WTC11 (cell line): ENCODE data around the gene SOCS2.

Experiments used
- ATF3 ChIP-seq: sonication (generic); formaldehyde crosslinking; conservative IDR thresholded peaks from 2 replicates; pipeline ENCODE4 v1.8.1; 2022; ENCODE audit warnings: mild to moderate bottlenecking, missing genetic modification reagents
- CTCF ChIP-seq: fragments of 200-600 bp; IDR thresholded peaks from 2 replicates; pipeline ENCODE4 v1.8.0; 2022; ENCODE audit warnings: antibody characterized with exemption
- E2F1 ChIP-seq: sonication (generic); formaldehyde crosslinking; IDR thresholded peaks from 2 replicates; pipeline ENCODE4 v1.8.0; 2022; ENCODE audit warnings: mild to moderate bottlenecking, missing genetic modification reagents
- IRF2 ChIP-seq: sonication (generic); formaldehyde crosslinking; IDR thresholded peaks from 2 replicates; pipeline ENCODE4 v1.8.0; 2022; ENCODE audit warnings: low read depth, missing genetic modification reagents, borderline replicate concordance
- TEAD4 ChIP-seq: sonication (generic); formaldehyde crosslinking; IDR thresholded peaks from 2 replicates; pipeline ENCODE4 v1.8.0; 2022; ENCODE audit warnings: mild to moderate bottlenecking, missing genetic modification reagents
- ZNF121 ChIP-seq: sonication (generic); formaldehyde crosslinking; IDR thresholded peaks from 2 replicates; pipeline ENCODE4 v1.8.0; 2023; ENCODE audit warnings: missing genetic modification reagents
- TF ChIP-seq, protein P1 (sequence below): sonication (generic); formaldehyde crosslinking; IDR thresholded peaks from 2 replicates; pipeline ENCODE4 v1.8.0; 2022; ENCODE audit warnings: mild to moderate bottlenecking, missing genetic modification reagents

- TF ChIP-seq CTCF: no peak
- TF ChIP-seq TEAD4 (CRISPR knock-in tag): no peak
- TF ChIP-seq IRF2 (CRISPR knock-in tag): no peak
- TF ChIP-seq, protein P1, sequence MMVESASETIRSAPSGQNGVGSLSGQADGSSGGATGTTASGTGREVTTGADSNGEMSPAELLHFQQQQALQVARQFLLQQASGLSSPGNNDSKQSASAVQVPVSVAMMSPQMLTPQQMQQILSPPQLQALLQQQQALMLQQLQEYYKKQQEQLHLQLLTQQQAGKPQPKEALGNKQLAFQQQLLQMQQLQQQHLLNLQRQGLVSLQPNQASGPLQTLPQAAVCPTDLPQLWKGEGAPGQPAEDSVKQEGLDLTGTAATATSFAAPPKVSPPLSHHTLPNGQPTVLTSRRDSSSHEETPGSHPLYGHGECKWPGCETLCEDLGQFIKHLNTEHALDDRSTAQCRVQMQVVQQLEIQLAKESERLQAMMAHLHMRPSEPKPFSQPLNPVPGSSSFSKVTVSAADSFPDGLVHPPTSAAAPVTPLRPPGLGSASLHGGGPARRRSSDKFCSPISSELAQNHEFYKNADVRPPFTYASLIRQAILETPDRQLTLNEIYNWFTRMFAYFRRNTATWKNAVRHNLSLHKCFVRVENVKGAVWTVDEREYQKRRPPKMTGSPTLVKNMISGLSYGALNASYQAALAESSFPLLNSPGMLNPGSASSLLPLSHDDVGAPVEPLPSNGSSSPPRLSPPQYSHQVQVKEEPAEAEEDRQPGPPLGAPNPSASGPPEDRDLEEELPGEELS (CRISPR knock-in tag): no peak
- TF ChIP-seq E2F1: no peak
- no peak for TF ChIP-seq ZNF121 (CRISPR knock-in tag)
- no peak for TF ChIP-seq ATF3
Measured at GRCh38 chr12:93552427-93552826, 20.0 kb upstream of the SOCS2 start.
